WERI-Rb-1 (cell line): ENCODE measurements around the gene CREB3.

Experiments
- DNase-seq: peaks from one replicate; pipeline ENCODE4 v3.0.0-alpha.2; 2020
- H3K27ac ChIP-seq: fragments of 250-450 bp; sonication (Bioruptor Pico); 2 replicates; pipeline ENCODE4 v1.5.1; 2020; ENCODE audit warnings: mild to moderate bottlenecking, moderate library complexity
- H3K27me3 ChIP-seq: fragments of 250-450 bp; sonication (Bioruptor Pico); 2 replicates; pipeline ENCODE4 v1.5.1; 2021; ENCODE audit warnings: mild to moderate bottlenecking, low read depth, moderate library complexity; ENCODE audit not compliant: insufficient read depth, severe bottlenecking
- H3K36me3 ChIP-seq: fragments of 250-450 bp; sonication (Bioruptor Pico); 2 replicates; pipeline ENCODE4 v1.5.1; 2020; ENCODE audit warnings: mild to moderate bottlenecking, moderate library complexity
- H3K4me3 ChIP-seq: 2 replicates; pipeline ENCODE4 v1.5.1; 2011; ENCODE audit warnings: low read depth, mild to moderate bottlenecking, control low read depth, low read length
- H3K9me3 ChIP-seq: fragments of 250-450 bp; sonication (Bioruptor Pico); 2 replicates; pipeline ENCODE4 v1.5.1; 2021; ENCODE audit warnings: mild to moderate bottlenecking, moderate library complexity; ENCODE audit not compliant: severe bottlenecking
- CTCF ChIP-seq: IDR thresholded peaks from 2 replicates; pipeline ENCODE4 v1.5.1; 2011; ENCODE audit warnings: low read depth, mild to moderate bottlenecking, control low read depth, inconsistent platforms, low read length

Gene CREB3

GRCh38 chr9:35736201-35736633 is 3.8 kb downstream of the CREB3 start:
- Histone ChIP-seq H3K4me3 (no peak overlapping the region), H3K36me3 (peaks cover 67% of the 10 kb centered on the region), H3K27ac (peak overlapping the region; percentile 81), H3K9me3 (no peaks in the 10 kb centered on the region), H3K27me3 (no peaks in the 10 kb centered on the region)
- DNase-seq: peak; percentile 88
- peak; percentile 85 for TF ChIP-seq CTCF

DNA sequence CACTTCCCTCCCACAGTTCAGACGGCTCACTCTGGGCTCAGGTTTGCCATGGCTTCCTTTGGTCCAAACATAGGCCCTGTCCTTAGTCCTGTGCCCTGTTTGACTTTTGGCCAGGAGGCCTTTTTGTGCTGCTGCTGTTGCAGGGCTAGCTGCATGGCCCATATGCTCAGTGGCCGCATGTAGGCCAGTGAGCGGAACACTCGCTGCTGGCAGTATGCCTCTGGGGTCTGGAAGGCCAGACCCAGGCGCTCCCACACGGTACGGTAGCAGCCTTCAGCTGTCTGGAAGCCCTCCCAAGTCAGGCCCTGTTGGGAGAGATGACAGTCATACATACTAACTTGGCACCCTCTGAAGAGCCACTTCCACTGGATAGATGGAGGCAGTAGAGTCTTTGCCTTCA is 4.7 kb downstream of the CREB3 start:
- no peaks in the 10 kb centered on the region for H3K27me3 ChIP-seq
- no peak for TF ChIP-seq CTCF
- peak overlapping the region; percentile 81 for H3K27ac ChIP-seq
- H3K4me3 ChIP-seq: no peak overlapping the region
- no peak for DNase-seq
- no peaks in the 10 kb centered on the region for H3K9me3 ChIP-seq
- peaks cover 76% of the 10 kb centered on the region for H3K36me3 ChIP-seq

- no peak for DNase-seq
- Histone ChIP-seq H3K36me3 (peaks cover 86% of the 10 kb centered on the region), H3K9me3 (no peaks in the 10 kb centered on the region), H3K27me3 (no peaks in the 10 kb centered on the region), H3K4me3 (no peak overlapping the region), H3K27ac (no peak overlapping the region)
- no peak for TF ChIP-seq CTCF
Measured at GRCh38 chr9:35738186-35738585, 5.7 kb downstream of the CREB3 start.

DNA sequence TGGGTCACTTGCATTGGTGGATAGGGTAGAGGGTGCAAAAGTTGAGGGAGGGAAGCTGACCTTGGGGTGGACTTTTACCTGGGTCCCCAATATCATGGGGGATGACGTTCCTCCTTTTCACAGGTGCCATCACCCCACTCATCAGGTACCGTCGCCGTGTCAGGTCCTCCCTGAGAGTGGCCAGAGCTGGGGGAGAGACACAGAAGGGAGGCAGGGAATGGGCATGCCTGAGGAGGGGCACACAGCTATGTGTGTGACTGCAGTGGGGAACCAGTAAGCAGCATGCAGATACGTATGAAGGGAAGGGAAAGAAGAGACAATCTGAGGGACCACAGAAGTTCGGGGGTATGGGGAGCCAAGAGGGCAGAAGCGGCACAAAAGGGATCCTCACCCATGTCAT is 6.5 kb downstream of the CREB3 start:
- no peak for TF ChIP-seq CTCF
- DNase-seq: no peak
- H3K27ac ChIP-seq: no peak overlapping the region
- no peak overlapping the region for H3K4me3 ChIP-seq
- H3K36me3 ChIP-seq: peaks cover 94% of the 10 kb centered on the region
- H3K9me3 ChIP-seq: no peaks in the 10 kb centered on the region
- H3K27me3 ChIP-seq: no peaks in the 10 kb centered on the region

DNA sequence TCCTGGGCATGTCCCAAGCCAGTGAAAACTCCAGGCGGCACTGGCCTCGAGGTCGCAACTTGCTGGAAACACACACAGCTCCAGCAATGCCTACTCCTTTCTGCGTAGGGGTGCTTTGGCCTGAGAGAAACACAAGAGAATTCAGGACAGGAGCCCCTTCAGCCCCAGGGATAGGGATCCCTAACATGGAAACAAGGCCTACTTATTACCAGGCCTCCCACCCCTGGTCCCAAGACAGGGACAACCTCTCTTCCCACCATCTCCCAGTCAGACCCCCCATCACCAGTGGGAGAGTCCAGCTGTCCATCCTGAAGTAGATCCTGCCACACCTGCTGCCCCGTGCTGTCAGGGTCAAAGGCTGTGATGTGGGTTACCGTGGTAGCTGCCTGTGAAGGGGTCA is 7.8 kb downstream of the CREB3 start:
- Histone ChIP-seq H3K36me3 (peaks cover 92% of the 10 kb centered on the region), H3K27me3 (no peaks in the 10 kb centered on the region), H3K4me3 (no peak overlapping the region), H3K27ac (no peak overlapping the region), H3K9me3 (no peaks in the 10 kb centered on the region)
- TF ChIP-seq CTCF: no peak
- no peak for DNase-seq

DNA sequence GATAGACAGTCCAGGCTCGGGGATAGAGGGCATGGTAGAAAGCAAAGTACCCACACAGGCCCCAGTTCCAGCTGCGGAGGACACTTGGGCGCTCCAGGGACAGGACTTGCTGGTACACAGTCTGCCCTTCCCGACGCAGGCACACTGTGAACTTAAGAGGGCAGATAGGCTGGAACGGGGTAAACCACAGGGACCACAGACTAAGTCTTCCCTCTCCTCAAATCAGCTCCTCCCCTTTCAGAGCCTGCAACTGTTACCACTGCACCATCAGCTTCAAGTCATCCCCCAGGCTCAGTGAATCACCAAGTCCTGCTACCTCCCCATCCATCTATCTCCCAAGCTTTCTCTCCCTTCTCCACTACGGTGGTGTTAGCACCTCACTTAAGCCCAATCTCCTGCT is 9.3 kb downstream of the CREB3 start:
- H3K4me3 ChIP-seq: no peak overlapping the region
- H3K9me3 ChIP-seq: no peaks in the 10 kb centered on the region
- H3K36me3 ChIP-seq: peaks cover 89% of the 10 kb centered on the region
- no peak overlapping the region for H3K27ac ChIP-seq
- no peak for TF ChIP-seq CTCF
- DNase-seq: no peak
- no peaks in the 10 kb centered on the region for H3K27me3 ChIP-seq
